Measurements from ENCODE around the gene RNF183.
A peak's percentile ranks its signal among the peaks of the same experiment; 100 is the strongest.

The RNF183 gene, protein sequence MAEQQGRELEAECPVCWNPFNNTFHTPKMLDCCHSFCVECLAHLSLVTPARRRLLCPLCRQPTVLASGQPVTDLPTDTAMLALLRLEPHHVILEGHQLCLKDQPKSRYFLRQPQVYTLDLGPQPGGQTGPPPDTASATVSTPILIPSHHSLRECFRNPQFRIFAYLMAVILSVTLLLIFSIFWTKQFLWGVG

DNA sequence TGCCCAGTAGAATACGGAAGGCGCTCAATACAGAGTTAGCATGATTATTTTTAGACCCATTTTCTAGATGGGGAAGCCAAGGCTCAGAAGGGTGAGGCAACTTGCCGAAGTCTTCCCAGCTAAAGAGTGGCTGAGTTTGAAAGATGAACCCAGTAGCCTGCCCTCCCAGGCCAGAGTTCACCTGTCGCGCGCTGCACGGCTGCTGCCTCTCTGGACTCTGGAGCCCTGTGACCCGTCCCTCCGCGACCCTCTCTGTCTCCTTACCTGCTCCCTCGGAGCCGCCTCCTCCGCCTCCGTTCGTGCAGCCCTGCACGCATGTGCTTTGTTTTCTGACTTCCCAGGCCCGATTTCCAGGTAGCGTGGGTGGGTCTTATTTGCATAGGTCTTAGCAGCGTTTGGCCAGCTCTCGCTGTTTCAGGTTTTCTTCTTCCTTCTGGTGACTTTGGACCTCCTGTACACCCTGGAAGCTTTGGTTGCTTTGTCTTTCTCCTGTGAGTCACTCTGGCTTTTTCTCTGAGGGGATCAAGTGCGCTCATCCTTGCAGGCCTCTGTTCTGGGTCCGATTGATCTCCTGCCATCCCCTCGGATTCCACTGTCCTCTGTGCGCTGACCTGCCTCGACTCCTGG is at the start of gene RNF183:
RNF183 (minus strand) TSS at position 585 of the 627 bp plus-strand sequence. CDS start 5,192 bp downstream, outside the sequence.
- peak; percentile 81 for DNase-seq (ENCODE audit: low spot score)

DNA sequence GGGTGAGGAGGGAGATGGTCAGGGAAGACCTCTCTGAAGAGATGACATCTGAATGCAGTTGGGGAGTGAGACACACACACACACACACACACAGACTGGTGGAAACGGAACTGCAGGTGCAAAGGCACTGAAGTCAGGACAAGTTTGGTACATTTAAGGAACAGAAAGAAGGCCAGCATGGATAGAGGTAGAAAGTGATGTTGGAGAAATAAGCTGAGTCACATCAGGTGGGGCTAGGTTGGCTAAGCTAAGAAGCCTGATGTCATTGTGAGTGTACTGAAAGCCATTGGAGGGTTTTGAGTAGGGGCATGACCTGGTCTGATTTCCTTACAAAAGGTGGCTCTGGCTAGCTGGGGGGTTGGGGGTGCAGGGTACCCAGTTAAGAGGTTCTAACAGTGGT is 49.2 kb upstream of the RNF183 start:
- peak; percentile 63 for DNase-seq (ENCODE audit: low spot score)

DNA sequence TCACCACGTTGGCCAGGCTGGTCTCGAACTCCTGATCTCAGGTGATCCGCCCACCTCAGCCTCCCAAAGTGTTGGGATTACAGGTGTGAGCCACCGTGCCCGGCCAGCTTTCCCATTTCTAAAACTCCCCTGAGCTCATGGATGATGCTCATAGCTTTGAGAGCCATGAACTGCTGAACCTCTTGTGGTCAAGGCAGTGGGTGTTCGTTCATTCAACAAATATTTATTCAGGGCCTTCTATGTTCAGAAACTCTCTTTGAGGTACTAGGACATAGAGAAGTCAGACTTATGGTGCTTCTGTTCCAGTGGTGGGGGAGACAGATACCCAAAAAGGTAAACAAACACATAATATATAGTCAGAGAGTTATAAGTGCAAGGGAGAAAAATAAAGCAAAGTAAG is 48.8 kb upstream of the RNF183 start:
- DNase-seq (ENCODE audit: low spot score), result peak; percentile 33

DNA sequence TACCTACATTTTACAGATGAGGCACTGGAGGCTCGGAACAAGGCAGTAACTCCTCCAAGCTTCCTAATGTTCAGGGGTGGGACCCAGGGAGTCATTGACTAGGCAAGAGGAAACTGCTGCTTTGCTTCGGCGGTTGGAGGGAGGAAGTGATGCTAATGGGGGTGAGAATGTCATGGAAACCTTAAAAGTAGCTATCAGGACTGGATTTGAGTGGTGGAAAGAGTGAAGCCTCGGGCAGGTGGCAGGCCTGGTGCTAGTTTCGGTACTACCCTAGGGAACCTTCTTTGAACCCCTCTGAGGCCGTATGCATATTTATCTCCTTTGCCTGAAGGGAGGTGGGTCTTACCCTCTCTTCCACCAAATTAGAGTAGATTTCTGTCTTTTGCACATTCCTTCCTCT is 47.8 kb upstream of the RNF183 start:
- DNase-seq (ENCODE audit: low spot score), result peak; percentile 30

DNA sequence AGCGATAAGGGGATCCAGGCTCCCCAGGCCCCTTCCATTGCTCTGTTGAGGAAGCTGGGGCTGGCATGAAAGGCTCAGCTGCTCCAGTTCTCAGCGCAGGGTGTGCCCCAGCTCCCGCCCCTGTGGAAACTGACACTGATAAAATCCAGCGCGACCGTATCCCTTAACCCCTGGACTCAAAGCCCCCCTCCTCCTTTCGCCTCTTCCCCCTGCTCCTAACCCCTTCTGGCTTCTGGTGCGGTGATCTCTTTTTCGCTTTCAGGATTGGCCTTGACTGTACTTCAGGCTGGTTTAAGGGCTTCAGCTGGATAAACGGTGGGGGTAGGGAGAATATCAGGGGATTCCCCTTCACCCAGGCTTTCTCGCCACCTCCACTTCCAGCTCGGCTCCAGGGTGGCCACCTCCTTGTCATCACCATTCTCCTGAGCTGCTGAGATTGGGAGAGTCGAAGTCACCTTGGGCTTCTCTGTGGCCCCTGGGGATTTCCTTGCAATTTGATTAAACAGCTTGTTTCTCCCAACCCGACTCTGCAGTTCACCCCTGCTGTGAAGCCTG is 47.0 kb upstream of the RNF183 start:
- peak; percentile 47 for DNase-seq (ENCODE audit: low spot score)

DNA sequence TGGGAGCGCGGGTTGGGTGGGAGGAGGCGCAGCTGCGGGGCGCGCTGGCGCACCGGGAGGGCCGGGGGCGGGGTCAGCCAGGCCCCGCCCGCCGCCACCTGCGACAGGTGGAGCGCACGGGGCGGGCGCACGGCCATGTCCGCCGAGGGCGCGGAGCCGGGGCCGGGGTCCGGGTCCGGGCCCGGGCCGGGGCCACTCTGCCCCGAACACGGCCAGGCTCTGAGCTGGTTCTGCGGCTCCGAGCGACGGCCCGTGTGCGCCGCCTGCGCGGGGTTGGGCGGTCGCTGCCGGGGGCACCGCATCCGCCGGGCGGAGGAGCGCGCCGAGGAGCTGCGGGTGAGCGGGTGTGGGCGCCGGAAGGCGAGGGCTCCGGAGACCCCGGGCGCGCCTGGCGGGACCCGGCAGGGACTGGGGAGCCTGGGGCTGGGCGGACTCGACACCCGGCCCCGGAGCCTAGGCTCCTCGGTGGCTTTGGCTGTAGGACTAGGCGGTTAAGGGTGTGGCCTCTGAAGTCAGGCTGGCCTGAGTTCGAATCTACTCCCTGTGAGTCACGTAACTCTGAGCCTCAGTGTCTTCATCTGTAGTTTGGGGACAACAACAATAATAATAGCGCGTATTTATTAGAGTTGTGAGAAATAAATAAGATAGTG is 46.4 kb upstream of the RNF183 start, which contains the start of gene BSPRY:
BSPRY (plus strand) TSS at position 97 of the 650 bp plus-strand sequence; CDS start at position 136, 39 bp downstream.
- peak; percentile 53 for DNase-seq (ENCODE audit: low spot score)

DNA sequence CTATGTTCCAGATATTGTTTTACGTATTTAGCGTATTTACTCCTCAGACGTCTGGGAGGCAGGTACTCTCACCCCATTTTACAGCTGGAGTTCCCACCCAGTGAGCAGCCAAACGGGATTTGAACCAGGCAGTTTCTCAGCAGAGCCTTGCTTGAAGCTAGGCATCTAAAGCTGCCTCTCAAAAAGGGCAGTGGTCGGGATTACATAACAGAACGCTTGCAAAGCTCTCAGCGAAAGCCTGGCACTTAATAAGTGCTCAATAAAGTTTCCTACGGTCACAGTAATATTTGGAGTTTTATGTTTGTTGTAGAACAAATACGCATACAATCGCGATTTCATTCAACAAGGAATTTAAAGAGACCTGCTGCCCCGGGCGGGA is 45.9 kb upstream of the RNF183 start:
- no peak for DNase-seq (ENCODE audit: low spot score)

DNA sequence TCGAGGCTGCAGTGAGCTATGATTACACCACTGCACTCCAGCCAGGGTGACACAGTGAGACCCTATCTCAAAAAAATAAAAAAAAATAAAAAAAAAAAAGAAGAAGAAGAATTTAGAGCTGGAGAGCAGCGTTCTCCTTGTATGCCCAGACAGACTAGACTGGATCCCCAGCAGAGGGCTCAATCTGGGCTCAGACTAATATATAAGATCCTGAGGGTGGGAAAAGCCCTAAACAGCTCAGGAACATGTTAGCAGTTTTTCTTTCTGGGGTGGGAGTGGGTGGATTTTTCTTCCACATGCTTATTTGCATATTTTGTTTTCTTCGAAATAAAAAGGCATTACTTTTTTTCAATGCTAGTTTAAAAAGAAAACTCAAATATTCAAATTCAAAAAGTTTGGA is 45.3 kb upstream of the RNF183 start:
- no peak for DNase-seq (ENCODE audit: low spot score)

DNA sequence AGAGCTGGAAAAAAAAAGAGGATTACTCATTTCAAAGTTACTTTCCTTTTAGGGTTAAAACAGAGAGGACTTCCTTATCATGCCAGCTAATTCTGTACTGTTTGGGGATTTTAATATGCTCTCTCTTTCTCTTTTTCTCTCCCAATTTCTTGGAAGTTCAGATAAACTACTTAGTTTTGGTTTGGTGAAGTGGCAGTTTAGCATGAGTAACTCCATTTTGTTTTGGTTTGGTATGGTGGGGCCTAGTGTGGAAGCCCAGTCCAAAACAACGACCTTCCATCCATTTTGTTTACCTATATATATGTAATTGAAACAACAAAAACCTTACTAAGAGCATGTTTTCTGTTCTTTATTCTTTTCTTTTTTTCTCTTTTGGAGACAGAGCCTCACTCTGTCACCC is 42.5 kb upstream of the RNF183 start:
- DNase-seq (ENCODE audit: low spot score), result no peak

DNA sequence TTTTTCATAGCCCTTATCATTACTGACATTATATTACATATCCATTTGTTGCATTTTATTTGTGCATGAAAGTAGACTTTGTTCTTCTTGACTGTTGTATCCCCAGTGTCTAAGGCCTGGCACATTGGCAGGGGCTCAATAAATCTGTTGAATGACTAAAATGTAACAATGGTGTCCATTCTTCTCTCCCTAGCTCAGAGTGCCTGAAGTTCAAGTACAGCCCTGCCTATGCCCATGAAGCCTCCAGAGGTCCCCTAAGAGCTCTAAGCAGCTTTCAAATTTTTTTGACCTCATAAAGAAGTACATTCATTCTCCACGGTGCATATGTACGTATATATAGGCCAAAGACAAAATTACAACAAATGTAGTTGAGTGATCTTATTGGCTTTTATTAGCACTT is 42.0 kb upstream of the RNF183 start:
- DNase-seq (ENCODE audit: low spot score), result no peak

DNA sequence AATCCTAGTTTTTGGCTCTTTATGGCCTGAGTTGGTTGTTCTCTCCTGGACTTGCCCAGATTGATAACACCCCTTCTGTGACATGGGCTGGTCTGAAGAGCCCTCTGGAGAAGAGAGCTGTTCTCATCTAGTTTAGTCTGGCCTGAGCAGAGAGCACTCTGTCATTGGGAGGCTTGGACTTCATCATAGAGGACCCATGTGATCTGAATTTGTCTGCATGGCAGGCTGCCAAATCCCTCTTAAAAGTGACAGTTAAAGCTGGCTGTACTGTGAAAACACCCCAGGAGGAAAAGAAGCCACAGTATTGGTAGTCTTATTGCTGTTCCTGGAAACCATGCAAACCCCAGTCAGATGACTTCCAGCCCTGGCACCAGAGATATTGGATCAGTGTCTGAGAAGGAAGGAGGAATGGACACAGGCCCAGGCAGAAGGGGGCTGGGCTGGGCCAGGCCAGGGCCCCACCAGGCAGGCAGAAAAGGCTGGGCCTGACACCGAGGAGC is 40.6 kb upstream of the RNF183 start:
- peak; percentile 43 for DNase-seq (ENCODE audit: low spot score)

DNA sequence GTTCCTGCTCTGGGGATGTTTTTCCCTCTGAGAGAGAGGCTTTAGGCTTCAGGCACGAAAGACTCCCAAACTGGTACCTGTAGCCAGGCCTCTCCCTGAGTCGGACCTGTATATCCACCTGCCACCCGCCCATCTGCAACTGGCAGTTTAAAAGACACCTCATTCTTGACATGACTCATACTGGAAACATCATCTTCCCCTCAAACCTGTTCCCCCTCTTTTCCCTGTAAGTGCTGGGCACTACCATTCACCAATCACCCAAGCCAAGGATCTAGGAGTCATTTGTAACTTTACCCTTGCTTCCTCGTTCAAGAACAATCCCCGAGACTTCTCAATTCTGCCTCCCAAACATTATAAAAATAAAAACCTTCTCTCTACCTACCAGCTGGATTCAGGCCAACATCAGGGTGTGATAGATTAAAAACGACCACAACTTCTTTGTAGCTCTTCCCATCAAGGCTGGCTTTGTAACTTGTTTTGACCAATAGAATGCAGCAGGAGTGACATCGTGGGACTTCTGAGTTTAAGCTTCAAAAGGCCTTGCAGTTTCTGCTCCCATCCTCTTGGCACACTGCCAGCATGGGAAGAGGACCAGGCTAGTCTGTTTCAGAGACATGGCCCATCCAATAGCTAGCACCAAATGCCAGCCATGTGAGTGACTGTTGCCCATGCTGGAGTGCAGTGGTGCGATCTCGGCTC is 38.7 kb upstream of the RNF183 start:
- peak; percentile 70 for DNase-seq (ENCODE audit: low spot score)

DNA sequence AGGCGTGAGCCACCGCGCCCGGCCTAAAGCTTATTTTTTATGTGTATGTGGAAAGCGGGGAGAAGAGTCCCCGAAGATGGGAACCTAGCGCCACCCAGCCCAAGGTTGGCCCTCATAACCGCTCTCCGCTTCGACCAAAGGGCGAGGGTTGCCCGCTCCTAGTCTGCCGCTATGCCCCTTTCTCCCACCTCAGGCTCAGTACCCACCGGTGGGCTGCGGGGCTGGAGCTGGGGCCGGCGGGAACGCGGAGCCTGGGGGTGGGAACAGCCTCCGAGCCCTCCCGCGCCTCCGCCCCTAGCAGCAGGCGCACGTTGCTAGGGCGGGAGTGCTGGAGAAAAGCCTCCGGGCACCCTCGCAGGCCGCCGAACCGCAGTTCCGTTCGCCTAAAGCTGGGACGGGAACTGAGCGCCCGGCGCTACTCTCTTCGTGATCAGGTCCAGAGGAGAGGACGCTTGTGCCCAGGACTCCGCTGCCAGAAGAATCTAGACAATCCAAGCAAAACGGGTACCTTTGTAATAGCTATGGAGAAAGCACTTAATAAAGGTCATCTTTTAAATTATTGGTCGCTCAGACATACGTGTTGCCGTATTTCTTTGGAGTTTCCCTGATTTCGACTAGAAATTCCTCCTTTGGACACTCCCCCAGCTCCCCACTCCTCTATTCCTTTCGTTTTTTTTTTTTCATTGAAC is 37.0 kb upstream of the RNF183 start, which contains the start of gene WDR31:
WDR31 (minus strand) TSS at position 265 of the 689 bp plus-strand sequence. CDS start 8,253 bp downstream, outside the sequence.
- DNase-seq (ENCODE audit: low spot score), result peak; percentile 91

DNA sequence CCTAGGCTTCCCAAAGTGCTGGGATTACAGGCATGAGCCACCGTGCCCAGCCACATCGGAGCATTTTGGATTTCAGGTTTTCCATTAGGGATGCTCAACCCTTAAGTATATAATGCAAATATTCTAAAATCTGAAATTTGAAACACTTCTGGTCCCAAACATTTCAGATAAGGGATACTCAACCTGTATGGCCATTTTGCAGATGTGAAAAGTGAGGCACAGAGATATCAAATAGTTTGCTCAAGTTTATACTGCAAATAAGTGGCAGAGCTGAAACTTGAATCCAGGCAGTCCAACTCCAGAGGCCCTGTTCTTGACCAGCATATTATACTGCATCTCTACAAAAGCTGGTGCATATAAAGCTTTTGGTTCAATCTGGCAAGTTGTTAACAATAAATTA is 34.5 kb upstream of the RNF183 start:
- DNase-seq (ENCODE audit: low spot score), result no peak

DNA sequence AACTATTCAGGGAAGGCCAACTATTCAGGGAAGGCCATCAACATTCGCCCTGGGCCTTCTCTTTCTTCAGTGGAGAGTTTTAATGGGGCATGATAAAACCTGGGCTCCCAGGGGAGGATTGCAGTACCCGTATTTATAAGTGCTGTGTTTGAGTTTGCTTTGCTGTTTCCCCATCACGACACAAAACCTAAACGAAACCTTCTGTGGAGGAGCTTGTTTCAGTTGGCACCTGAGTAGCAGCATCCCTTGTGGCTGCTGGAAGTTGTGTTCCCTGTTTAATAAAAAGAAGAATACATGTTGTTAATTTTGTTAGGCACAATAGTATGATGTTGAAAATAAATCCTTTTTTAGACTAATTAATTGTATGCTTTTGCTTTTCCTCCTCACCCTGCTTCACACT is 28.6 kb upstream of the RNF183 start:
- no peak for DNase-seq (ENCODE audit: low spot score)

DNA sequence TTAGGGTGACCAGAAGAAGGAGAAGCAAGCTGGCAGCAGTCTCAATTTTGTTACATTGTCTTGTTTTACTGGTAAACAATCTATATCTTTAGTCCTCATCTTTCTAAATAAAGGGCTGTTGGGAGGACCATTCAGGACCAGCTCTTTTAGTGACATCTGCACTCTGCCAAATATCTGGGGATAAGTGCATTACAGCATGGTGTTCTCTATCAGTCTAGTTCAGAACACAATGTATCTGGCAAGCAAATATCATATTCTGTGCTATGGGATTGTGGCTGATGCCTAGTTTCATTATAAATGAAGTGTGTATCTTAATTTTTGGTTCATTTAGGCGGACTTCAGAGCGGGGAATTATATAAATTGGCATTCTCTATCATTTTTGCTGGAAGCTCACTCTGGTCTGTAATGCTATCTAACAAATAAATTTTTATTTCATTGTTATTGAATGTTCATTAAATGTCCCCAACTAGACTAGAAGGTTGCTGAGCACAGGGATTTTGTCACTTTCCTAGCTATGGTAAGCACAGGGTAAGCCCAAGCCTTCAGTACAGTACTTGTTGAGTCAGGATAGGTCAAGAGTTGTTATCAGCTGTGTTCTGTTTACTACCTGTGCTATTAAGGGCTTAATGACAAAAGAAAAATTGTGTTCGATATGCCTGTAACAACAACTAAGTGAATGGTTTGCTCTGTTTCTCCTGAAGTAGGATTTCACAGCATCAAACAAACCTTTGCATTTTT is 25.0 kb upstream of the RNF183 start:
- no peak for DNase-seq (ENCODE audit: low spot score)

DNA sequence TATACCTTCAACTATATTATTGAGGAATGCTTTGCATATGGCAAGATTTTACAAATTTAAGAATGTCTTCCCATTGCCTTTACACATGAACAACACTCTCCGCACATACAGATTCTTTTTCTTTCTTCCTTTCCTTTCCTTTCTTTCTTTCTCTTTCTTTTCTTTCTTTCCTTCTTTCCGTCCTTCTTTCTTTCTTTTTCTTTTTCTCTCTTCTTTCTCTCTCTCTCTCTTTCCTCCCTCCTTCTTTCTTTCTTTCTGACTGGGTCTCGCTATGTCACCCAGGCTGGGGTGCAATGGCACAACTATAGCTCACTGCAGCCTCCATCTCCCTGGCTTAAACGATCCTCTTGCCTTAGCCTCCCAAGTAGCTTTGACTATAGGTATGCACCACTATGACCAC is 23.1 kb upstream of the RNF183 start:
- no peak for DNase-seq (ENCODE audit: low spot score)

DNA sequence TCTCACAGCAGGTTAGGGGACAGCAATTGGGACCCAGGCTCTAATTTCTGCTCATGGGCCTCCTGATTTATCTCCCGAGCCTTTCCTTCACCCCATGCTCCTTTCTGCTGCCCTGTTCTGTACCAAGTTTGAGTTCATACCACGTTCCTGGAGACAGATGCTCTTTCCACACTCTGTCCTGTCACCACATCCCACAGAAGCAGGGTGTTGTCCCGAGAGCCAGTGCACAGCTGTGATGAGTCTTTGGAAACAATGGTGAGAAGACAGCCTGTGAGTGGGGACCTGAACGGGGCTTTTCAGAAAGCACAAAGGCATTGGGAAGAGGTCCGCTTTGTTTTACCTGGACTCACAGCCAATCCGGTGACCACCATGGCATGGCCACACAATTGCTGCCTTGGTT is 19.5 kb upstream of the RNF183 start:
- no peak for DNase-seq (ENCODE audit: low spot score)

DNA sequence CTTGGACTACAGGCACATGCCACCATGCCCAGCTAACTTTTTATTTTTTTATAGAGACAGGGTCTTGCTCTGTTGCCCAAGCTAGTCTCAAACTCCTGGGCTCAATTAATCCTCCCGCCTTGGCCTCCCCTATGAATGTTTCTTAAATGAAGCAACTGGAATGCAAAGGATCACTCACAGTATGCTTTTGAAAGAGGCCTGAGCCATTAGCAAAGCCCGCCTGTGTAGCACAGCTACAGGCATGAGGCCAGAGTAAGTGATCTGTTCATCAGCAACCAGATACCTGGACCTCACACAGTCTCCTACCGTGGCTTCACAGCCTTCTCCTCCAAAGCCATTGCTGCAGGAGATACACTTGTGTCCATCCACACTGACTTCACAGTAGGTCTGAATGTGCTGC is 16.9 kb upstream of the RNF183 start:
- no peak for DNase-seq (ENCODE audit: low spot score)

DNA sequence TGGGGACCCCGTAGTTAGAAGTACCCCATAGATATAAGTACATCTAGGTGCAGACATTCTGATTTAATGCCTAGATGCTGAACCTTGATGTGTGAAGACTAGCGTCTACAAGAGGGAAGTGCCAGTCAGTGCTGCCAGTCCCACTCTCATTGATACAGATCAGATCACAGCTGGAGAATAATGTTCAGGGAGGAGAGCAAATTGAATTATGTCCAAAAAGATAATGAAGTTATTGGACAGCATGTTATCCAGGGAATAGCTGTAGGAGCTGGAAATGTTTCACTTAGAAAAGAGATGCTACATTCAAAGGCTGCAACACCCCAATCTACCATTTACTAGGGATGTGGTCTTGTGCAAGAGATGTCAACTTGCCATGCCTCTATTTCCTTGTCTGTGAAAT is 15.9 kb upstream of the RNF183 start:
- no peak for DNase-seq (ENCODE audit: low spot score)

DNA sequence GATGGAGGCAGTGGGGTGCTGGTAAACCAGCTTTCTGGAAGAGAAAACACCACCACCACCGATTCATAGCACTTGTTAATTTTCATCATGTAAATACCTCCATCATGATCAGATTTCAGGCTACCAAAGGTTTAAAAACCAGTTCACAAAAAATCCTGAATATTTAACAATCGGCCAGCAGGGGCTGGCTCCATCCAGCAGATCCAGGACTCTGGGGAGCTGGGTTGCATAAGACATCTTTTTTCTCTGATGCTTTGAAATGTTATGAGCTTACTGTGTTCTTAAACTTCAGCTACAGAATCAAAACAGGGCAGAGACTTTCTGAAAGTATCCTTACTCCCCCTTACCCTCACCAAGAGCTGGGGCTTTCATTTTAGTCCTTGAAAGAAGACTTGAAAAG is 14.6 kb upstream of the RNF183 start:
- no peak for DNase-seq (ENCODE audit: low spot score)

Data from kidney tubule cell (primary cell).